OCI-LY1 (cell line): ENCODE measurements around the gene ARPC5L.

ENCODE experiments used
- H2AFZ ChIP-seq: fragments of 200-600 bp; sonication (generic), shearing (Covaris generic); 2 replicates; pipeline ENCODE4 v1.6.0; 2014; ENCODE audit warnings: antibody characterized with exemption, mild to moderate bottlenecking, low read length
- H3F3A ChIP-seq: fragments of 200-600 bp; sonication (generic), shearing (Covaris generic); 2 replicates; pipeline ENCODE4 v1.6.0; 2014; ENCODE audit warnings: mild to moderate bottlenecking, antibody characterized with exemption, low read length, moderate library complexity; ENCODE audit not compliant: insufficient read depth
- H3K27ac ChIP-seq: fragments of 200-600 bp; sonication (generic); 2 replicates; pipeline ENCODE4 v1.5.1; 2014; ENCODE audit warnings: low read length, mixed run types, mild to moderate bottlenecking, low read depth; ENCODE audit not compliant: poor library complexity, severe bottlenecking
- H3K27me3 ChIP-seq: fragments of 200-600 bp; sonication (generic); 2 replicates; pipeline ENCODE4 v1.6.0; 2014; ENCODE audit warnings: antibody characterized with exemption, mild to moderate bottlenecking, low read length, moderate library complexity; ENCODE audit not compliant: insufficient read depth
- H3K36me3 ChIP-seq: fragments of 200-600 bp; sonication (generic); 2 replicates; pipeline ENCODE4 v1.6.1; 2014; ENCODE audit warnings: mild to moderate bottlenecking, antibody characterized with exemption, low read length, moderate library complexity, mixed read lengths; ENCODE audit not compliant: insufficient read depth
- H3K4me1 ChIP-seq: fragments of 200-600 bp; sonication (generic); 2 replicates; pipeline ENCODE4 v1.5.1; 2014; ENCODE audit warnings: mild to moderate bottlenecking, low read length, moderate library complexity; ENCODE audit not compliant: insufficient read depth, severe bottlenecking
- H3K4me2 ChIP-seq: fragments of 200-600 bp; sonication (generic), shearing (Covaris generic); 2 replicates; pipeline ENCODE4 v1.6.1; 2014; ENCODE audit warnings: low read length
- H3K4me3 ChIP-seq: fragments of 200-600 bp; sonication (generic); 2 replicates; pipeline ENCODE4 v1.5.1; 2014; ENCODE audit warnings: low read length, low read depth, mild to moderate bottlenecking, mixed read lengths; ENCODE audit not compliant: poor library complexity, severe bottlenecking
- H3K79me2 ChIP-seq: fragments of 200-600 bp; shearing (Covaris generic); 2 replicates; pipeline ENCODE4 v1.6.1; 2016; ENCODE audit warnings: mixed run types, low read length, mixed read lengths; ENCODE audit not compliant: insufficient read depth
- H3K9ac ChIP-seq: fragments of 200-600 bp; sonication (generic), shearing (Covaris generic); 2 replicates; pipeline ENCODE4 v1.6.1; 2014; ENCODE audit warnings: mild to moderate bottlenecking, low read length, mixed read lengths
- H3K9me2 ChIP-seq: fragments of 200-600 bp; sonication (generic), shearing (Covaris generic); 2 replicates; pipeline ENCODE4 v1.6.1; 2014; ENCODE audit warnings: low read depth, mild to moderate bottlenecking, low read length, mixed read lengths
- H3K9me3 ChIP-seq: fragments of 200-600 bp; shearing (Covaris generic); 2 replicates; pipeline ENCODE4 v1.6.1; 2014; ENCODE audit warnings: low read length, mixed read lengths
- H4K20me1 ChIP-seq: fragments of 200-600 bp; sonication (generic), shearing (Covaris generic); 2 replicates; pipeline ENCODE4 v1.6.0; 2016; ENCODE audit warnings: mild to moderate bottlenecking, low read length; ENCODE audit not compliant: insufficient read depth
- CTCF ChIP-seq: fragments of 200-600 bp; sonication (generic), shearing (Covaris generic); IDR thresholded peaks from 2 replicates; pipeline ENCODE4 v1.5.1; 2017; ENCODE audit warnings: mild to moderate bottlenecking, antibody characterized with exemption, low read length, moderate library complexity, mixed read lengths
- EZH2 ChIP-seq: fragments of 200-600 bp; sonication (generic), shearing (Covaris generic); IDR thresholded peaks from 2 replicates; pipeline ENCODE4 v1.8.0; 2017; ENCODE audit warnings: borderline replicate concordance, mixed run types, mild to moderate bottlenecking, antibody characterized with exemption, low read length, moderate library complexity, mixed read lengths

Gene ARPC5L

GRCh38 chr9:124887832-124888231, 25.9 kb downstream of the ARPC5L start:
- no peak overlapping the region for H3K27ac ChIP-seq
- no peaks in the 10 kb centered on the region for H3K4me1 ChIP-seq
- TF ChIP-seq EZH2 (no peak), CTCF (no peak)

GRCh38 chr9:124889006-124889405, 27.1 kb downstream of the ARPC5L start:
- no peak overlapping the region for H2AFZ ChIP-seq
- H3K4me1 ChIP-seq = no peaks in the 10 kb centered on the region
- no peaks in the 10 kb centered on the region for H3K79me2 ChIP-seq
- no peaks in the 10 kb centered on the region for H4K20me1 ChIP-seq
- H3K4me2 ChIP-seq = no peak overlapping the region
- no peak for TF ChIP-seq CTCF
- TF ChIP-seq EZH2 = no peak
- no peak overlapping the region for H3K27ac ChIP-seq
- no peak overlapping the region for H3K4me3 ChIP-seq
- H3K9ac ChIP-seq = no peak overlapping the region
- H3F3A ChIP-seq = no peaks in the 10 kb centered on the region
- no peaks in the 10 kb centered on the region for H3K27me3 ChIP-seq
- peaks cover 71% of the 10 kb centered on the region; the same call in 1 of the 2 replicates for H3K36me3 ChIP-seq
- no peaks in the 10 kb centered on the region for H3K9me3 ChIP-seq
- no peaks in the 10 kb centered on the region for H3K9me2 ChIP-seq

More at GRCh38 chr9:124887832-124888231, 25.9 kb downstream of the ARPC5L start:
- no peak overlapping the region for H3K4me2 ChIP-seq
- H4K20me1 ChIP-seq = no peaks in the 10 kb centered on the region
- no peaks in the 10 kb centered on the region for H3K9me3 ChIP-seq
- H3K36me3 ChIP-seq = peaks cover 63% of the 10 kb centered on the region; the same call in 1 of the 2 replicates
- no peak overlapping the region for H3K4me3 ChIP-seq
- H3F3A ChIP-seq = no peaks in the 10 kb centered on the region
- H3K9me2 ChIP-seq = no peaks in the 10 kb centered on the region
- no peaks in the 10 kb centered on the region for H3K79me2 ChIP-seq
- no peak overlapping the region for H2AFZ ChIP-seq
- H3K27me3 ChIP-seq = no peaks in the 10 kb centered on the region
- no peak overlapping the region for H3K9ac ChIP-seq

- H3K9me2 ChIP-seq = no peaks in the 10 kb centered on the region
- no peaks in the 10 kb centered on the region for H4K20me1 ChIP-seq
- H3K4me2 ChIP-seq = no peak overlapping the region
- no peaks in the 10 kb centered on the region for H3K4me1 ChIP-seq
- H3K9me3 ChIP-seq = no peaks in the 10 kb centered on the region
- TF ChIP-seq EZH2 (no peak), CTCF (no peak)
- no peak overlapping the region for H3K9ac ChIP-seq
- no peak overlapping the region for H2AFZ ChIP-seq
- no peaks in the 10 kb centered on the region for H3K79me2 ChIP-seq
- no peaks in the 10 kb centered on the region for H3F3A ChIP-seq
- H3K27me3 ChIP-seq = no peaks in the 10 kb centered on the region
- H3K4me3 ChIP-seq = no peak overlapping the region
- peaks cover 69% of the 10 kb centered on the region; the same call in 1 of the 2 replicates for H3K36me3 ChIP-seq
- H3K27ac ChIP-seq = no peak overlapping the region
Measured at GRCh38 chr9:124890179-124890578, 28.2 kb downstream of the ARPC5L start.
